GM19397 (cell line): Measurements from ENCODE around the gene YPEL3.

Experiments used
- ATAC-seq: cut with Tn5 transposase; IDR thresholded peaks from one replicate; pipeline ENCODE4 v1.9.1; 2021; ENCODE audit warnings: mild to moderate bottlenecking, moderate library complexity; ENCODE audit not compliant: unreplicated experiment

YPEL3 gene

DNA sequence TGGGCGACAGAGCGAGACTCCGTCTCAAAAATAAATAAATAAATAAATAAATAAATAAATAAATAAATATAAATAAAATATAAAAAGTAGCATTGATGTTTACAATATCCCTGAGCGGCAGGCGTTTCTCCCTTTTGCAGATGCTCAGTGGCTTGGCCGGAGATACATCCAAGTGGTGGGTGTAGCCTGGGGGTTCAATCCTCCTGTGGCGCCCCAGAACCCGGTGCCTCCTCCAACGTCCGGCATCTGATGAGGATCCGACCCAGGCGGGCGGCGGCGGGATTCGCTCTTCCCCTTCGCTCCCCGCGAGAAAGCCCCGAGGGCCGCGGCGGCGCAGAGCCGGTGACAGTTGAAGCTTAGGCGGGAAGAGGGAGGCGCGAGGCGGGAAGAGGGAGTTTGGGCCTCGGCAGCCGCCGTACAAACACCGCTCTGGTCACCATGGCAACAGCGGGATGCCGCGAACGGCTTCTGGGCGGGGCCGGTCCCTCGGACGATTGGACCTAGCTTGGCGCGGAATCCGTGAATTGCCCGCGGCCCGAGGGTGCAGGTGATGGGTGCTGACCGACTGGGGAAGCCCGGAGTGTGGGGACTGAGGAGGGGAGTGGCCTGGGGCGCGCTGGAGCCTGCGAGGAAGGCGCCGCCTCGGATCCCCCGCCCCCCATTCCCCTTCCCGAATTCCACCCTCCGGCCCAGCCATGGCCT lies 43.2 kb downstream of the YPEL3 start:
- ATAC-seq = peak; percentile 84

DNA sequence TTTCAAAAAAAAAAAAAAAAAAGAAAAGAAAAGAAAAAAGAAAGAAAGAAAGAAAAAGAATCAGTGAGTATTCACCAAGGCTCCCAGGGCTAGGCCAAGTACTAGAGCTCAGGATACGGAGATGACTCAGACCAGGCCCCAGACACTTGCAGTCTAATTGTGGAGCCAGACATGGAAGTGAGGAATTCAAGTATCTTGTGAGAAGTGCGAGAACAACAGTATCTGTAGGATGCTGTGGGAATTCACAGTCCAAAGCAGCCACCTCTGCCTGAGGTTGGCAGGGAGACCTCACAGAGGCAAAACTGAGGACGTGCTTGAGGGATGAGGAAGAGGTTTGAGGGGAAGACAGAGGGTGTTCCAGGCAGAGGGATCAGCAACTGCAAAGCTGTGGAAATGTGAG lies 44.5 kb downstream of the YPEL3 start:
- no peak for ATAC-seq

DNA sequence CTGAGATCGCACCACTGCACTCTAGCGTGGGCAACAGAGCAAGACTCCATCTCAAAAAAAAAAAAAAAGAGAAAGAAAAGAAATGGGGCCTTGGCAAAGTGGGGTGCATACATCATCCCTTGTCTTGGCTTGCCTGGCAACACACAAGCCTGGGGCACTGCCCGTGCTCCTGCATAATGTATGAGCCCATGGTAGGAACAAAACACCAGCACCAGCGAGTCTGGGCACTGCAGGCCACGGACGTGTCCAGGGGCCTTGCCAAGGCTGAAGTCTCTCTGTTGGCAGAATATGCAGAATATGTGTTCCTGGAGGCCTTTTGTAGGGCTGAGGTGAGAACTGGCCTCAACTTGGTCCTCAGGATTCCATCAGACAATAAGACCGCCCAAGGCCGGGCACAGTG lies 46.1 kb downstream of the YPEL3 start:
- ATAC-seq = no peak

GRCh38 chr16:30046588-30046987 lies 49.4 kb downstream of the YPEL3 start:
- no peak for ATAC-seq

GRCh38 chr16:30046178-30046577 lies 49.8 kb downstream of the YPEL3 start:
- ATAC-seq = no peak
